HepG2 (cell line): ENCODE measurements around the gene VCP. TPM values are rescaled to one million over a fixed set of nuclear protein-coding genes. Genes with fewer than 3 reads are reported as not detected.

Source experiments
- ATF1 ChIP-seq: IDR thresholded peaks from 2 replicates; pipeline ENCODE4 v1.6.1; 2016; ENCODE audit warnings: mild to moderate bottlenecking, control low read depth
- EHMT2 ChIP-seq: fragments of 200-600 bp; sonication (generic); IDR thresholded peaks from 2 replicates; pipeline ENCODE4 v1.7.0; 2017; ENCODE audit warnings: antibody characterized with exemption, low read depth, low read length, borderline replicate concordance
- HOXA5 ChIP-seq: sonication (generic); formaldehyde crosslinking; IDR thresholded peaks from 2 replicates; pipeline ENCODE4 v1.4.0; 2020; ENCODE audit warnings: missing genetic modification reagents
- MAF1 ChIP-seq: sonication (generic); formaldehyde crosslinking; IDR thresholded peaks from 2 replicates; pipeline ENCODE4 v1.5.0; 2020; ENCODE audit warnings: missing genetic modification reagents, borderline replicate concordance
- NR3C1 ChIP-seq: sonication (generic); formaldehyde crosslinking; IDR thresholded peaks from 2 replicates; pipeline ENCODE4 v1.4.0; 2020; ENCODE audit warnings: missing genetic modification reagents
- POGZ ChIP-seq: sonication (generic); formaldehyde crosslinking; IDR thresholded peaks from 2 replicates; pipeline ENCODE4 v1.4.0; 2020; ENCODE audit warnings: mild to moderate bottlenecking, missing genetic modification reagents
- SMARCC2 ChIP-seq: fragments of 450-650 bp; IDR thresholded peaks from 2 replicates; pipeline ENCODE4 v1.6.1; 2017; ENCODE audit warnings: antibody characterized with exemption, mild to moderate bottlenecking
- TAF1 ChIP-seq: sonication (generic); formaldehyde crosslinking; IDR thresholded peaks from 2 replicates; pipeline ENCODE4 v1.4.0; 2020; ENCODE audit warnings: missing genetic modification reagents
- TBX3 ChIP-seq: fragments of 450-650 bp; IDR thresholded peaks from 2 replicates; pipeline ENCODE4 v1.6.1; 2017; ENCODE audit warnings: antibody characterized with exemption, mild to moderate bottlenecking, inconsistent platforms, borderline replicate concordance
- ZNF136 ChIP-seq: sonication (generic); formaldehyde crosslinking; IDR thresholded peaks from 2 replicates; pipeline ENCODE4 v1.8.1; 2022; ENCODE audit warnings: low read depth, mild to moderate bottlenecking, moderate library complexity, missing genetic modification reagents
- ZNF333 ChIP-seq: sonication (generic); formaldehyde crosslinking; IDR thresholded peaks from 2 replicates; pipeline ENCODE4 v1.4.0; 2020; ENCODE audit warnings: mild to moderate bottlenecking, missing genetic modification reagents, borderline replicate concordance
- ZNF776 ChIP-seq: sonication (generic); formaldehyde crosslinking; IDR thresholded peaks from 2 replicates; pipeline ENCODE4 v1.4.0; 2020; ENCODE audit warnings: mild to moderate bottlenecking, missing genetic modification reagents
- polyA plus RNA-seq, 8 experiments: library from polyadenylated mRNA; depleted of rRNA in 3 of 8; stranded (reverse) in 7 of 8; unstranded in 1 of 8; fragments of >200 nt; fragmentation: Illumina TruSeq in 4 of 8; extraction: Trizol in 4 of 8; gene quantifications; 2 replicates each; pipeline versions ENCODE4 v1.2.1 to v1.2.3, GENCODE V29; 2011 to 2016; ENCODE audit warnings: low read depth in 4 of 8, missing spikeins in 1 of 8, mixed read lengths in 1 of 8; ENCODE audit not compliant: insufficient read depth in 1 of 8
- total RNA-seq, 5 experiments: library from RNA; depleted of rRNA; stranded (reverse); fragments of >200 nt; fragmentation: Illumina TruSeq; extraction: Trizol; gene quantifications; 2 replicates each; pipeline ENCODE4 v1.2.3, GENCODE V29; 2016; ENCODE audit warnings: low read depth in 1 of 5
- TF ChIP-seq, protein P1 (sequence below): sonication (generic); formaldehyde crosslinking; IDR thresholded peaks from 2 replicates; pipeline ENCODE4 v1.9.0; 2021; ENCODE audit warnings: missing genetic modification reagents, borderline replicate concordance
- TF ChIP-seq, protein P2 (sequence below): sonication (generic); formaldehyde crosslinking; IDR thresholded peaks from 2 replicates; pipeline ENCODE4 v1.4.0; 2020; ENCODE audit warnings: missing genetic modification reagents
- TF ChIP-seq, protein P3 (sequence below): sonication (generic); formaldehyde crosslinking; IDR thresholded peaks from 2 replicates; pipeline ENCODE4 v1.4.0; 2020; ENCODE audit warnings: mild to moderate bottlenecking, missing genetic modification reagents
- TF ChIP-seq, protein P4 (sequence below): IDR thresholded peaks from 2 replicates; pipeline ENCODE4 v1.6.1; 2016; ENCODE audit warnings: low read depth, missing genetic modification reagents, missing compliant biosample characterization

VCP gene
- total and polyA plus RNA-seq, 2 of the 13 experiments (the other 11 are each of a cell fraction or from before 2014, with no cell fraction given) = 143 to 391 TPM

DNA sequence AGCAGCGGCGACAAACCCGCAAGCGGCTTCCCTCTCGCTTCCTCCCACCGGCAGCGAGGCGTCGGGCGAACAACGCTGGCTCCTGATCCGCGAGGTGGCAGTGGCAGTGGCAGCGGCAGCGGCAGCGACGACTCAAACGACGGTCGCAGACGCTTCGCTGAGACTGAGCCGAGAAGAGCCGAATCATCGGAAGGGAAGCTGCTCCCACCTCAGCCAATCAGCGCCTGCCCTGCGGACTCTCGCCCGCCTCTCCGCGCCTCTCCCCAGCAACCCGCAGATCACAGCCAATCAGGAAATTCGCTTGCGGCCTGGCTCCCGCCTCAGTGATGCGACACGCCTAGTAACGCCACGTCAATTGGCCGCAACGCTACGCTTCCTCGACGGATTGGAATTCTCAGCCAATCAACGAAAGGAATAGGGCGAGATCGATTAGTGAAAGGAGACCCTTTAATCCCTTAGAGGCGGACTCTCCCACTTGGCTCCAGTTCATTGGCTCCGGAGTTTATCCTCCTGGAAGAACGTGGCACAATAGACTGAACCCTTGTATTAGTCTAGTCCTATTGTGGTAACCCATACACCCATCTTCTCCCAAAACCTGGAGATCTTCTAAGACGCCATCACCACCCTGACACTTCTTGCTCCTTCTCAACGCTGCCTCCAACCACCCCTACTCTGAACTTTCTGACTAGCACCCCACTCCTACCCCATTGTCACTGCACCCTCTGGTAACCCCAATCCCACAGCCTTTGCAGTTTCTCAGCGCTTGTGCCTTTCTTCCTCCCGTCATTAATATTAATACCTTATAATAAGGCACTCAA lies at the start of gene VCP (continued):
- TF ChIP-seq, protein P1, sequence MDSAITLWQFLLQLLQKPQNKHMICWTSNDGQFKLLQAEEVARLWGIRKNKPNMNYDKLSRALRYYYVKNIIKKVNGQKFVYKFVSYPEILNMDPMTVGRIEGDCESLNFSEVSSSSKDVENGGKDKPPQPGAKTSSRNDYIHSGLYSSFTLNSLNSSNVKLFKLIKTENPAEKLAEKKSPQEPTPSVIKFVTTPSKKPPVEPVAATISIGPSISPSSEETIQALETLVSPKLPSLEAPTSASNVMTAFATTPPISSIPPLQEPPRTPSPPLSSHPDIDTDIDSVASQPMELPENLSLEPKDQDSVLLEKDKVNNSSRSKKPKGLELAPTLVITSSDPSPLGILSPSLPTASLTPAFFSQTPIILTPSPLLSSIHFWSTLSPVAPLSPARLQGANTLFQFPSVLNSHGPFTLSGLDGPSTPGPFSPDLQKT = no peak
- TF ChIP-seq NR3C1 (no peak), SMARCC2 (no peak), POGZ (CRISPR knock-in tag) (peak; percentile 65; the same call in 1 of the 2 replicates), EHMT2 (no peak; the same call in 1 of the 2 replicates), ZNF136 (CRISPR knock-in tag) (no peak), ZNF333 (CRISPR knock-in tag) (no peak; the same call in 1 of the 2 replicates), HOXA5 (peak; percentile 45; the same call in 1 of the 2 replicates), TAF1 (CRISPR knock-in tag) (peak; percentile 84), MAF1 (no peak), TBX3 (peak; percentile 80; the same call in 1 of the 2 replicates), ZNF776 (CRISPR knock-in tag) (no peak), ATF1 (CRISPR knock-in tag) (peak; percentile 94)
- TF ChIP-seq, protein P2, sequence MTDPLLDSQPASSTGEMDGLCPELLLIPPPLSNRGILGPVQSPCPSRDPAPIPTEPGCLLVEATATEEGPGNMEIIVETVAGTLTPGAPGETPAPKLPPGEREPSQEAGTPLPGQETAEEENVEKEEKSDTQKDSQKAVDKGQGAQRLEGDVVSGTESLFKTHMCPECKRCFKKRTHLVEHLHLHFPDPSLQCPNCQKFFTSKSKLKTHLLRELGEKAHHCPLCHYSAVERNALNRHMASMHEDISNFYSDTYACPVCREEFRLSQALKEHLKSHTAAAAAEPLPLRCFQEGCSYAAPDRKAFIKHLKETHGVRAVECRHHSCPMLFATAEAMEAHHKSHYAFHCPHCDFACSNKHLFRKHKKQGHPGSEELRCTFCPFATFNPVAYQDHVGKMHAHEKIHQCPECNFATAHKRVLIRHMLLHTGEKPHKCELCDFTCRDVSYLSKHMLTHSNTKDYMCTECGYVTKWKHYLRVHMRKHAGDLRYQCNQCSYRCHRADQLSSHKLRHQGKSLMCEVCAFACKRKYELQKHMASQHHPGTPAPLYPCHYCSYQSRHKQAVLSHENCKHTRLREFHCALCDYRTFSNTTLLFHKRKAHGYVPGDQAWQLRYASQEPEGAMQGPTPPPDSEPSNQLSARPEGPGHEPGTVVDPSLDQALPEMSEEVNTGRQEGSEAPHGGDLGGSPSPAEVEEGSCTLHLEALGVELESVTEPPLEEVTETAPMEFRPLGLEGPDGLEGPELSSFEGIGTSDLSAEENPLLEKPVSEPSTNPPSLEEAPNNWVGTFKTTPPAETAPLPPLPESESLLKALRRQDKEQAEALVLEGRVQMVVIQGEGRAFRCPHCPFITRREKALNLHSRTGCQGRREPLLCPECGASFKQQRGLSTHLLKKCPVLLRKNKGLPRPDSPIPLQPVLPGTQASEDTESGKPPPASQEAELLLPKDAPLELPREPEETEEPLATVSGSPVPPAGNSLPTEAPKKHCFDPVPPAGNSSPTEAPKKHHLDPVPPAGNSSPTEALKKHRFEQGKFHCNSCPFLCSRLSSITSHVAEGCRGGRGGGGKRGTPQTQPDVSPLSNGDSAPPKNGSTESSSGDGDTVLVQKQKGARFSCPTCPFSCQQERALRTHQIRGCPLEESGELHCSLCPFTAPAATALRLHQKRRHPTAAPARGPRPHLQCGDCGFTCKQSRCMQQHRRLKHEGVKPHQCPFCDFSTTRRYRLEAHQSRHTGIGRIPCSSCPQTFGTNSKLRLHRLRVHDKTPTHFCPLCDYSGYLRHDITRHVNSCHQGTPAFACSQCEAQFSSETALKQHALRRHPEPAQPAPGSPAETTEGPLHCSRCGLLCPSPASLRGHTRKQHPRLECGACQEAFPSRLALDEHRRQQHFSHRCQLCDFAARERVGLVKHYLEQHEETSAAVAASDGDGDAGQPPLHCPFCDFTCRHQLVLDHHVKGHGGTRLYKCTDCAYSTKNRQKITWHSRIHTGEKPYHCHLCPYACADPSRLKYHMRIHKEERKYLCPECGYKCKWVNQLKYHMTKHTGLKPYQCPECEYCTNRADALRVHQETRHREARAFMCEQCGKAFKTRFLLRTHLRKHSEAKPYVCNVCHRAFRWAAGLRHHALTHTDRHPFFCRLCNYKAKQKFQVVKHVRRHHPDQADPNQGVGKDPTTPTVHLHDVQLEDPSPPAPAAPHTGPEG = no peak
- TF ChIP-seq, protein P3, sequence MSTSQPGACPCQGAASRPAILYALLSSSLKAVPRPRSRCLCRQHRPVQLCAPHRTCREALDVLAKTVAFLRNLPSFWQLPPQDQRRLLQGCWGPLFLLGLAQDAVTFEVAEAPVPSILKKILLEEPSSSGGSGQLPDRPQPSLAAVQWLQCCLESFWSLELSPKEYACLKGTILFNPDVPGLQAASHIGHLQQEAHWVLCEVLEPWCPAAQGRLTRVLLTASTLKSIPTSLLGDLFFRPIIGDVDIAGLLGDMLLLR (CRISPR knock-in tag) = peak; percentile 45; the same call in 1 of the 2 replicates
- TF ChIP-seq, protein P4, sequence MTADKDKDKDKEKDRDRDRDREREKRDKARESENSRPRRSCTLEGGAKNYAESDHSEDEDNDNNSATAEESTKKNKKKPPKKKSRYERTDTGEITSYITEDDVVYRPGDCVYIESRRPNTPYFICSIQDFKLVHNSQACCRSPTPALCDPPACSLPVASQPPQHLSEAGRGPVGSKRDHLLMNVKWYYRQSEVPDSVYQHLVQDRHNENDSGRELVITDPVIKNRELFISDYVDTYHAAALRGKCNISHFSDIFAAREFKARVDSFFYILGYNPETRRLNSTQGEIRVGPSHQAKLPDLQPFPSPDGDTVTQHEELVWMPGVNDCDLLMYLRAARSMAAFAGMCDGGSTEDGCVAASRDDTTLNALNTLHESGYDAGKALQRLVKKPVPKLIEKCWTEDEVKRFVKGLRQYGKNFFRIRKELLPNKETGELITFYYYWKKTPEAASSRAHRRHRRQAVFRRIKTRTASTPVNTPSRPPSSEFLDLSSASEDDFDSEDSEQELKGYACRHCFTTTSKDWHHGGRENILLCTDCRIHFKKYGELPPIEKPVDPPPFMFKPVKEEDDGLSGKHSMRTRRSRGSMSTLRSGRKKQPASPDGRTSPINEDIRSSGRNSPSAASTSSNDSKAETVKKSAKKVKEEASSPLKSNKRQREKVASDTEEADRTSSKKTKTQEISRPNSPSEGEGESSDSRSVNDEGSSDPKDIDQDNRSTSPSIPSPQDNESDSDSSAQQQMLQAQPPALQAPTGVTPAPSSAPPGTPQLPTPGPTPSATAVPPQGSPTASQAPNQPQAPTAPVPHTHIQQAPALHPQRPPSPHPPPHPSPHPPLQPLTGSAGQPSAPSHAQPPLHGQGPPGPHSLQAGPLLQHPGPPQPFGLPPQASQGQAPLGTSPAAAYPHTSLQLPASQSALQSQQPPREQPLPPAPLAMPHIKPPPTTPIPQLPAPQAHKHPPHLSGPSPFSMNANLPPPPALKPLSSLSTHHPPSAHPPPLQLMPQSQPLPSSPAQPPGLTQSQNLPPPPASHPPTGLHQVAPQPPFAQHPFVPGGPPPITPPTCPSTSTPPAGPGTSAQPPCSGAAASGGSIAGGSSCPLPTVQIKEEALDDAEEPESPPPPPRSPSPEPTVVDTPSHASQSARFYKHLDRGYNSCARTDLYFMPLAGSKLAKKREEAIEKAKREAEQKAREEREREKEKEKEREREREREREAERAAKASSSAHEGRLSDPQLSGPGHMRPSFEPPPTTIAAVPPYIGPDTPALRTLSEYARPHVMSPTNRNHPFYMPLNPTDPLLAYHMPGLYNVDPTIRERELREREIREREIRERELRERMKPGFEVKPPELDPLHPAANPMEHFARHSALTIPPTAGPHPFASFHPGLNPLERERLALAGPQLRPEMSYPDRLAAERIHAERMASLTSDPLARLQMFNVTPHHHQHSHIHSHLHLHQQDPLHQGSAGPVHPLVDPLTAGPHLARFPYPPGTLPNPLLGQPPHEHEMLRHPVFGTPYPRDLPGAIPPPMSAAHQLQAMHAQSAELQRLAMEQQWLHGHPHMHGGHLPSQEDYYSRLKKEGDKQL (CRISPR knock-in tag) = no peak; the same call in 1 of the 2 replicates
